Activated CD8-positive, alpha-beta memory T cell treated with anti-CD3 and anti-CD28 coated beads, Interleukin-2, amount 50 U/mL, for 48 hours (primary cell): ENCODE data around the gene RFFL.

ENCODE experiments used
- DNase-seq: peaks from one replicate; pipeline ENCODE4 v3.0.0-alpha.2; 2020

Gene RFFL

DNA sequence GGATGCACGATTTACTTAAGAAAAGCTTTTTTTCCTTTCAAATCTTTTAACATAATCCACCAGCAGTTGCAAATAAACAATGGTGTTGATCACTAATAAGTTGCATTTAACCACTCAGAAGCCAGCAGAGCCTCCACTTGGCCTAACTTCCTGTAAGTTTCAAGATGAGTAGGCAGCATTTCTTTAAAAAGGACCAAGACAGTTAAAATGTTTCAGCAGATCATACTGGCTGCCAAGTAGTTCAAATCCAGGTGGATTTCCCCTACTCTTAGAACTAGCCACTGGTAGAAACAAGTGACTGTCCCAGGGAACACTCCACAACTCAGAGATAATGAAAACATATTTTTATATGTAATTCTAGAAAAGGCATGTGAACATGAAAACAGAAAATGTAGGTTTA is 17.0 kb upstream of the RFFL start:
- DNase-seq: no peak

DNA sequence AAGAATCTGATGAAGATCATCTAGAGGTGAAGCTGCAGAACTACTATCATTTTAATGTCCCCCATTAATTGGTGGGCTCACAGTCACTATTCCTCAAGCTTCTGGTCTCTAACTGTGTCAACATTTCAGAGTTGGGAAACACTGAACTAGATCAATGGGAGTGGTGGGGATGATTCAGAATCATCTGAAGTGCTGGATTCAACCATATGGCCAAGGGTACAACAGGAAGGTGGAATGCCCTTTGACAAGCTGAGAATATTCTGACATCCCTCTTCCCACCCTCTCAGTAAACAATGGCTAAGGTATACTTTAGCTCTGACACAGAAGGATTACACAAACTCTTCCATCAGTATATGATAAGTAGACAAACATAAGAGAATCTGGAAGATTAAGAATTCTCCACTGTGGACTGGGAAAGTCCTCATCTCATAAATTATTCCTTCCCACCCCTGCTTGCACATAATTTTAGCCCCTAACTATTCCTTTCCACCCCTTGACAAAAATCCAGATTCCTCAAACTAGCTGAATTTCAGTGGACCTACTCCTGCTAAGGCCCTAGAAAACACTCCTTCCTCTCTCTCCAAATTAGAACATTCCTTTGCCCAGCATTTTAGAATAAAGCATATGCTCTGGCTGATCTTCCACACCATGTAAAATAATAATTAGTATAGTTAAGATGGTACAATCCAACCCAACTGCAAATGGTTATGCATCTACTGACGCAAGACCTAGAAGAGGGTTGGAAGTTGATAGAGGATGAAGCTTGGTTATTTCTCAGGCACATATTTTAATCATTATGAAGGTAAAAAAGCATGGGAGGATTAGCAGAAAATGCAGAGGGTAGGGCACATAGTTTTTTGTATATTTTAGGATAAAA is 16.3 kb upstream of the RFFL start:
- no peak for DNase-seq

GRCh38 chr17:35076874-35077273 is 13.4 kb upstream of the RFFL start:
- DNase-seq: no peak

DNA sequence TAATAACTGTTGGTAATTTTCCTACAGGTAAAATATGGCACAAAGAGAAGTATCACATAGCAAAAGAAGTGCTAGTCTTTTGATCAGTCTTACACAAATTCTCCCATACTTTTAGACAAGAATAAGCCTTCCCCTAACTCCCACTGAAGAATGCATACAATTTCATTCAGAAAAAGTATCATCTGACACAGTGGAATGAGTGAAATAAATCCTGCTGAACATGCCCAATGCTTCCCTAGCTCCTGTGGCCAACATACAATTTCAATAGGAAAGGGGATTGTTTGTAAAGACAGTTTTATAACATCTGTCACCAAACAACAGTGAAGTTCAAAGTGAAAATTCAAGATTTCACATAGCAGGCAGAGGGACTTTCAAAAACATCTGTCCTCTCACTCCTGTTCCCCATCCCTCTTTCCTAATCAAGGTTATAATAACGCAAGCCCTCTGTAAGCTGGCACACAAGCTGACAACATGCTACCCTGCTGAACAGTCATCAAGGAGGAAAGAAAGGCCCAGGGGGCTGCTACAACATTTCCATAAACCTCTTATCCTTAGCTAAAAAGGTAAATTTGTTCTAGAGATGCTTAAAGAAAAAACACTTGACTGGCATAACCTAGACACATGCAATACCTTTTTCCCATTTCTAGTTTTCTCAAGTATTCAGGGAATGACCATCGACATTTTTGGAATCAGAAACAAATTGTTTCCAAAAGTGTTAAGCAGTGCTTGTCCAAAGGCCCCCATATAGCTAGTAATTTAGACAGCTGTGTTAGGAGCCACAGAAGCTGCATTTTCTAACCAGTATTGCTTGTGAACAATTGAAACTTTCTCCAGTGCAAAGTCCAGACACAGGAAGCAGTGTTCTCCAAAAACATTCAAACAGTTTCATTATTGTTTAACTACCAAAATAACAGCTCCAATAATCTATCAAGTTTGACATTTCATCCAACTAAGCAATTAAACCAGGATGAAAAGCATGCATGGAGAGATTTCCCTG is 11.5 kb upstream of the RFFL start:
- DNase-seq: no peak

DNA sequence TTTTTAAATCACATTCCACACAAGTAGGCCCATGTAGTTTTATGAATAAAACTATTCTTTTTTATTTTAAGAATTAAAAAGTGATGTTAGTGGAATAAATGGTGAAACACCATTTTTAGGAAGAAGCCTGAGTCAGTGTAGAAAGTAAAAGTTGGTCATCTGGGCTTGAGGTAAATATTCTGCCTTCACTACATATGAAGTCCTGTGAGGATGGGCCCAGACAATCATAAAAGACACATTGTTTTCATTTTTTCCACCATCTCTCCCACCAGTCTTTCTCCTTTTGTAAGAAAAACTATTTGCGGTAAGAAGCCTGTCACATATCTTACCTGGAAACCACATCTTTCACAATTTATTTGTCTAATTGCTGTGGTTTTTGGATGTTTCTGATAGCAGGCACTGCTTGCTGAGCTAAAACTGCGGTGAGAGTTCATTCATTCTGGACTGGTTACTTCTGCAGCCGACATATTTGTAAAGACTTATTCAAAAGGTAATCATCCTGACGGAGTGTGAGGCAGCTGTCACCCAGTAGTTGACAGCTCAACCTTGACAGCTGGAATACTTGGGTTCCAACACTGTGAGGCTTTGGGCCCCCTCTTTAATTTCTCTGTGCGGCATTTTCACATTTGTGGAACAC is 10.6 kb upstream of the RFFL start:
- DNase-seq: no peak

- no peak for DNase-seq
These were observed 9.8 kb upstream of the RFFL start for GRCh38 chr17:35073183-35073790.

DNA sequence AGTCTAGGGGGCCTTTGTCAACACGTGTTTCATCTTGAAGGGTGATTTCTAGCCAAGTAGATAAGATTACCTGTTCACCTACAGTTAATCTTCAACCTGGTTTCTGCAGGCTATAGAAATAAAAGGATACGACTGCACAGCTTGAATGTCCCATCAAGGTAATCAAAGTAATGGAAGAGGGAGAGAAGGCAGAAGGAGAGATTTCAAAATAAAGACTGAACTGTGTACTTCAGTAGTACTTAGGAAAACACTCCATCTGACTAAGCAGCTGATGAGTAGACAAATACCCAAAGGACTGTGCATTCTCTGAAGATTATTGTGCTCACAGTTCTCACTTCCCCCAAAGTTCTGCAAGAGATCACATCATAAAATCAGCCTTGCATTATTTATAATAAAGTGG is 5.8 kb upstream of the RFFL start:
- DNase-seq: no peak

GRCh38 chr17:35068249-35068648 is 4.7 kb upstream of the RFFL start:
- DNase-seq: no peak

GRCh38 chr17:35065880-35066279 is 2.4 kb upstream of the RFFL start:
- no peak for DNase-seq

- no peak for DNase-seq
These were observed 1.2 kb upstream of the RFFL start for GRCh38 chr17:35064516-35065215.

DNA sequence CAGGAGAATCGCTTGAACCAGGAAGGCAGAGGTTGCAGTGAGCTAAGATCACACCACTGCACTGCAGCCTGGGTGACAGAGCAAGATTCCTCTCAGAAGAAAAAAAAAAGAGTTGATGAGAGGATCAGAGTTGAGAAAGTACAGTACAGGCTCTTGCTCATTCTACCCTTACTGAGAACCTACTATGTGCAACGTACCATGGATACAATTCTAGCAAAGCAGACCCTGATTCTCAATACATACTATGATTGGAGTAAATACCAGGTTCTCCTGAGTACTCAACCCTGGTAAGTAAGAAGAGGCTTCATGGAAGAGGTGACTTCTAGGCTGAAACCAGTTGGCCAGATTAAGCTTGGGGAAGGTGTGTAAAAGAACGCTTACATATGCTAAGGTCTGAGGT is 1.2 kb downstream of the RFFL start:
- no peak for DNase-seq

GRCh38 chr17:35057332-35057915 is 6.1 kb downstream of the RFFL start:
- no peak for DNase-seq

- DNase-seq: no peak
These were observed 7.5 kb downstream of the RFFL start for GRCh38 chr17:35056013-35056412.

- DNase-seq: no peak
These were observed 10.3 kb downstream of the RFFL start for GRCh38 chr17:35053204-35053603.

DNA sequence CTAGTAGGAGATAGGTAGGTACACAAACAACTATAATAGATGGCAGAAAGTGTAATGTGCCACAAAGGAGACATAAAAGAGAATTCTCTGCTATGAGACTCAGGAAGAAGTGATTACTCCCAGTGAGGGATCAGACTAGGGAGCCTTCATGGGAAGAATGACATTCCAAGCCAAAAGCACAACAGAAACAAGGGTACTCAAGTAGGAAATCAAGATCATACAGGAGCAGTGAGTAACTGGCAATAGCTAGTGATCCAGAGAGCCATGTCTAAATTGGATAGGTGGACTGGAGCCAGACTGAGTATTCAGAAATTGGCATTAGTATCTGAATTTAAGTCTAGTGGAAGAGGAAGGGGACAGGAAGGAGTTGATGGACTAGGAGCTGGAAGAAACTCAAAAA is 10.7 kb downstream of the RFFL start:
- no peak for DNase-seq

- no peak for DNase-seq
These were observed 11.3 kb downstream of the RFFL start for GRCh38 chr17:35052241-35052610.

DNA sequence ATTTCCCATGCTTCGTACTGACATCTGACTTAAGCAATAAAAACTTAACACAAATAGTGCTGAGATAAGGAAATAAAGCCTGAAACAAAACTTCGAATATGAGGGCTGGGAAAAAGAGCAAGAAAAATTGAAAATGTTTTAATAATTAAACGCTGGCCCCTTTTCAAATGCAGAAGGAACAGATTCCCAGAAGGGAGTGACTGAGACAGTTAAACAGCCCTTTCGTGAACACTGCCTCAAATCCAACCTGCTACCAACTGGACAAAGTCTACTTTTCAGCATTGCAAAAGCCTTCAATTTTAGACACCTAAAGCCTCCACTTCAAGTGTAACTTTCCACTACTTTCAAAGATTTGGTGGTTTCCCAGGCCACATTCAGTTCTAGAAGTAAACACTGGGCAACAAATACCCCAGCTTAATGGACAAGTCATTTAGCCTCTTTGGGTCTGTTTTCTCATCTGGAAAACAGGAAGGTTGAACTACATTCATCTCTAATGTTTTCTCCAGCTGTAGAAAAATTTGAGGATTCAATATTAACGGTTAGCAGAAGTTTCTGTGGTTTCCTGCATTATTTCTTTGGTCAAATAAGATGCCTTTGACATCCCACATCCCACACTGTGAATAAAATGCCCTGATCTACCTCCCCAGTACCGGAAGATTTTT is 11.8 kb downstream of the RFFL start:
- no peak for DNase-seq

GRCh38 chr17:35051183-35051578 is 12.3 kb downstream of the RFFL start:
- DNase-seq: no peak

DNA sequence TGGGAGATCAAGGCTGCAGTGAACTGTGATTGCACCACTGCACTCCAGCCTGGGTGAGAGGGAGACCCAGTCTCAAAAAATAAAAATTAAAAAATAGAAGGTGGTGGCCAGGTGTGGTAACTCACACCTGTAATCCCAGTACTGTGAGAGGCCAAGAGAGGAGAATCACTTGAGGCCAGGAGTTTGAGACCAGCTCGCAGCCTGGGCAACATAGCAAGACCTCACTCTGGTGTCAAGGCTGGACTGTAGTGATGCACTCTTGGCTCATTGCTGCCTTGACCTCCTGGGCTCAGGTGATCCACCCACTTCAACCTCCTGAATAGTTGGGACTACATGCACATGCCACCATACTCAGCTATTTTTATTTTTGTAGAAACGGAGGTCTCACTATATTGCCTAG is 13.3 kb downstream of the RFFL start:
- DNase-seq: no peak

- no peak for DNase-seq
These were observed 14.7 kb downstream of the RFFL start for GRCh38 chr17:35048685-35049379.
